Uterus (tissue), 2 donors: ENCODE results near the gene HMHB1.

Experiments used
- CTCF ChIP-seq, 4 experiments: fragments of 200-600 bp in 2 of 4; fragments of 450-650 bp in 2 of 4; sonication (generic) in 2 of 4; IDR thresholded peaks; one replicate each; pipeline ENCODE4 v1.5.1; 2016 to 2019; ENCODE audit warnings: antibody characterized with exemption in 4 of 4, mild to moderate bottlenecking in 2 of 4, moderate library complexity in 1 of 4
- POLR2A ChIP-seq, 2 donors: fragments of 450-650 bp; IDR thresholded peaks; one replicate each; pipeline ENCODE4 v1.6.1; 2016; ENCODE audit warnings: antibody characterized with exemption in 2 of 2, mild to moderate bottlenecking in 1 of 2, moderate library complexity in 1 of 2

- TF ChIP-seq CTCF (IDR thresholded peaks at IDR 0.05) (no peak), POLR2A (IDR thresholded peaks at IDR 0.05) (no peak)
Observed at GRCh38 chr5:143796125-143796524, 15.8 kb upstream of the HMHB1 start.
